CD4-positive, alpha-beta memory T cell (primary cell): ENCODE measurements around the gene POU5F1. TPM values are rescaled to one million over a fixed set of nuclear protein-coding genes. Genes with fewer than 3 reads are reported as not detected.

Experiments
- CTCF ChIA-PET: fragments of 350-600 bp; sonication (Branson Sonifier 250); formaldehyde crosslinking; loops from one replicate; lab custom pipeline; 2021; ENCODE audit warnings: inconsistent platforms; ENCODE audit not compliant: partially characterized antibody; lab: Charles Lee
- POLR2A ChIA-PET: fragments of 350-600 bp; sonication (Branson Sonifier 250); formaldehyde crosslinking; loops from one replicate; lab custom pipeline; 2021; ENCODE audit not compliant: partially characterized antibody; lab: Charles Lee
- DNase-seq, 5 donors: peaks; one replicate each; pipeline versions ENCODE4 v3.0.0 to v3.0.0-alpha.2; 2020 to 2022; ENCODE audit warnings: mixed read lengths in 1 of 5
- H3K27ac ChIP-seq: one replicate; pipeline ENCODE4 v1.7.0; 2013; ENCODE audit warnings: low read depth, low read length
- H3K27me3 ChIP-seq: 2 replicates; pipeline ENCODE4 v1.7.0; 2013; ENCODE audit warnings: mild to moderate bottlenecking, low read length, moderate library complexity; ENCODE audit not compliant: insufficient read depth
- H3K36me3 ChIP-seq: 2 replicates; pipeline ENCODE4 v1.7.0; 2013; ENCODE audit warnings: mild to moderate bottlenecking, low read length, moderate library complexity; ENCODE audit not compliant: insufficient read depth
- H3K4me1 ChIP-seq: 2 replicates; pipeline ENCODE4 v1.7.0; 2013; ENCODE audit warnings: mild to moderate bottlenecking, low read length, moderate library complexity; ENCODE audit not compliant: insufficient read depth
- H3K4me3 ChIP-seq, 2 donors: one replicate each; pipeline ENCODE4 v1.7.0; 2013; ENCODE audit warnings: low read length in 2 of 2, mild to moderate bottlenecking in 1 of 2
- H3K9me3 ChIP-seq, 2 donors: one replicate each; pipeline ENCODE4 v1.7.0; 2013; ENCODE audit warnings: low read length in 2 of 2, control low read depth in 1 of 2; ENCODE audit not compliant: control insufficient read depth in 1 of 2
- H3K27ac Mint-ChIP-seq, 7 donors: one replicate each; pipeline ENCODE4 v1.8.0; 2020 to 2021; ENCODE audit warnings: mixed read lengths in 7 of 7, mild to moderate bottlenecking in 6 of 7, inconsistent platforms in 3 of 7, moderate library complexity in 3 of 7
- H3K27me3 Mint-ChIP-seq, 2 donors: one replicate each; pipeline ENCODE4 v1.8.0; 2020 to 2021; ENCODE audit warnings: mixed read lengths in 2 of 2
- H3K36me3 Mint-ChIP-seq, 2 donors: one replicate each; pipeline ENCODE4 v1.8.0; 2020 to 2021; ENCODE audit warnings: mixed read lengths in 2 of 2, inconsistent platforms in 1 of 2, mild to moderate bottlenecking in 1 of 2
- H3K4me1 Mint-ChIP-seq, 4 donors: one replicate each; pipeline ENCODE4 v1.8.0; 2020 to 2021; ENCODE audit warnings: mixed read lengths in 4 of 4, mild to moderate bottlenecking in 1 of 4
- H3K4me3 Mint-ChIP-seq, 8 donors: one replicate each; pipeline ENCODE4 v1.8.0; 2020 to 2021; ENCODE audit warnings: mixed read lengths in 8 of 8, mild to moderate bottlenecking in 7 of 8, moderate library complexity in 6 of 8, inconsistent platforms in 3 of 8
- H3K9me3 Mint-ChIP-seq, 8 donors: one replicate each; pipeline ENCODE4 v1.8.0; 2020 to 2021; ENCODE audit warnings: mixed read lengths in 8 of 8, mild to moderate bottlenecking in 5 of 8, inconsistent platforms in 3 of 8, moderate library complexity in 1 of 8
- intact Hi-C: fragments of 100-400 bp; cut with micrococcal nuclease; formaldehyde crosslinking; loops from one replicate; pipeline ENCODE4 v1.15.1; 2023
- polyA plus RNA-seq, 2 donors: library from polyadenylated mRNA; unstranded; fragments of 300-500 nt; fragmentation: Illumina TruSeq; gene quantifications; one replicate each; pipeline ENCODE4 v1.2.3, GENCODE V29; 2021
- total RNA-seq, 2 experiments: library from RNA; stranded (reverse); gene quantifications; one replicate each; pipeline ENCODE4 v1.2.3, GENCODE V29; 2021

POU5F1 gene
- total and polyA plus RNA-seq, 4 experiments from 2014 or later, result not detected

GRCh38 chr6:31115941-31116560 lies 54.4 kb downstream of the POU5F1 start:
- POLR2A ChIA-PET, result interaction anchor here (1.8 to 2.1 kb wide), 2 partner anchors 23 to 201 kb away, joined by 4 to 11 read pairs; no protein-coding TSS in a partner anchor
- no peak for DNase-seq
- Mint-ChIP-seq H3K36me3 (no peaks in the 10 kb centered on the region), H3K9me3 (peaks cover 0 to 2% (median 0%) of the 10 kb centered on the region in 8 donors), H3K4me1 (peaks cover 2 to 8% (median 5%) of the 10 kb centered on the region in 4 donors), H3K27ac (no peak overlapping the region), H3K27me3 (peaks cover under 1 to 1% of the 10 kb centered on the region in 2 donors), H3K4me3 (no peak overlapping the region)
- CTCF ChIA-PET, result interaction anchor here (1.3 to 7.5 kb wide), 10 partner anchors 12 to 286 kb away, joined by 3 to 62 read pairs (median 12); no protein-coding TSS in a partner anchor
- Histone ChIP-seq H3K36me3 (no peaks in the 10 kb centered on the region), H3K4me3 (no peak overlapping the region), H3K9me3 (no peaks in the 10 kb centered on the region), H3K4me1 (peaks cover 5% of the 10 kb centered on the region), H3K27ac (no peak overlapping the region), H3K27me3 (no peaks in the 10 kb centered on the region)
- intact Hi-C loops, result loop anchor here (2.0 kb wide), 2 partner anchors 29 to 37 kb away; no protein-coding TSS in a partner anchor

GRCh38 chr6:31114970-31115849 lies 55.3 kb downstream of the POU5F1 start:
- DNase-seq, result peak in 1 of 5 donors; percentile 40
- Mint-ChIP-seq H3K36me3 (no peaks in the 10 kb centered on the region), H3K27ac (peak overlapping the region in 4 of 7 donors; percentile 12 to 80 (median 46)), H3K4me3 (peak overlapping the region in 2 of 8 donors; percentile 16 to 41), H3K4me1 (peaks cover 2 to 8% (median 5%) of the 10 kb centered on the region in 4 donors), H3K9me3 (peaks cover 0 to 2% (median 0%) of the 10 kb centered on the region in 8 donors), H3K27me3 (peaks cover 2 to 3% of the 10 kb centered on the region in 2 donors)
- Histone ChIP-seq H3K27me3 (no peaks in the 10 kb centered on the region), H3K4me3 (no peak overlapping the region), H3K27ac (no peak overlapping the region), H3K36me3 (no peaks in the 10 kb centered on the region), H3K4me1 (peaks cover 5% of the 10 kb centered on the region), H3K9me3 (no peaks in the 10 kb centered on the region)
- POLR2A ChIA-PET, result interaction anchor here (1.0 to 2.1 kb wide), 5 partner anchors 22 to 200 kb away, joined by 3 to 11 read pairs (median 5); no protein-coding TSS in a partner anchor
- CTCF ChIA-PET, result interaction anchor here (0.9 to 7.5 kb wide), 15 partner anchors 9 to 285 kb away, joined by 3 to 62 read pairs (median 6); partner anchors contain the start of gene VARS2
- intact Hi-C loops, result loop anchor here (2.0 kb wide), 2 partner anchors 28 to 36 kb away; no protein-coding TSS in a partner anchor

GRCh38 chr6:31114541-31114878 lies 56.0 kb downstream of the POU5F1 start, which contains the start of gene PSORS1C1:
TSS of gene PSORS1C1 (plus strand) at chr6:31114800. CDS start at chr6:31129633, 14,833 bp downstream.
- no peaks in the 10 kb centered on the region for H3K36me3 Mint-ChIP-seq
- peak within 1 kb of the TSS in 5 of 7 donors; percentile 9 to 87 (median 73) for H3K27ac Mint-ChIP-seq
- H3K4me1 Mint-ChIP-seq, result peaks cover 2 to 8% (median 5%) of the 10 kb centered on the region in 4 donors
- H3K36me3 ChIP-seq, result no peaks in the 10 kb centered on the region
- intact Hi-C loops, result loop anchor here (2.0 kb wide), 2 partner anchors 28 to 36 kb away; no protein-coding TSS in a partner anchor
- POLR2A ChIA-PET, result interaction anchor here (1.0 to 2.1 kb wide), 5 partner anchors 21 to 199 kb away, joined by 3 to 11 read pairs (median 5); no protein-coding TSS in a partner anchor
- peaks cover 8 to 10% of the 10 kb centered on the region in 2 donors for H3K27me3 Mint-ChIP-seq
- no peak within 1 kb of the TSS for H3K27ac ChIP-seq
- H3K9me3 ChIP-seq, result no peaks in the 10 kb centered on the region
- H3K9me3 Mint-ChIP-seq, result peaks cover 0 to 2% (median 0%) of the 10 kb centered on the region in 8 donors
- no peak within 1 kb of the TSS for H3K4me3 ChIP-seq
- DNase-seq, result no peak
- H3K27me3 ChIP-seq, result no peaks in the 10 kb centered on the region
- CTCF ChIA-PET, result interaction anchor here (0.9 to 7.5 kb wide), 12 partner anchors 9 to 200 kb away, joined by 3 to 62 read pairs (median 8); partner anchors contain the start of gene VARS2
- peak within 1 kb of the TSS in 2 of 8 donors; percentile 16 to 41 for H3K4me3 Mint-ChIP-seq
- peaks cover 5% of the 10 kb centered on the region for H3K4me1 ChIP-seq

Other genes with a start within 250 kb of the POU5F1 start
- under 1 TPM in 1 of 2 experiments, not detected in 1; 0.44 TPM for gene SFTA2, start 238.5 kb downstream of the POU5F1 start, total RNA-seq
- gene SFTA2, start 238.5 kb downstream of the POU5F1 start, polyA plus RNA-seq, result not detected
- not detected for gene MUCL3, start 229.7 kb downstream of the POU5F1 start, total RNA-seq
- not detected for gene MUCL3, start 229.7 kb downstream of the POU5F1 start, polyA plus RNA-seq
- gene MUC21, start 187.0 kb downstream of the POU5F1 start, total RNA-seq, result not detected
- not detected for gene MUC21, start 187.0 kb downstream of the POU5F1 start, polyA plus RNA-seq
- gene MUC22, start 160.2 kb downstream of the POU5F1 start, total RNA-seq, result not detected
- gene MUC22, start 160.2 kb downstream of the POU5F1 start, polyA plus RNA-seq, result not detected
- gene C6orf15, start 58.1 kb downstream of the POU5F1 start, total RNA-seq, result not detected
- gene C6orf15, start 58.1 kb downstream of the POU5F1 start, polyA plus RNA-seq, result not detected
- not detected for gene PSORS1C1, start 55.9 kb downstream of the POU5F1 start, total RNA-seq
- gene PSORS1C1, start 55.9 kb downstream of the POU5F1 start, polyA plus RNA-seq, result under 1 TPM in 1 of 2 donors, not detected in 1; 0.60 TPM
- not detected for gene CDSN, start 50.2 kb downstream of the POU5F1 start, total RNA-seq
- gene CDSN, start 50.2 kb downstream of the POU5F1 start, polyA plus RNA-seq, result not detected
- gene PSORS1C2, start 31.6 kb downstream of the POU5F1 start, total RNA-seq, result not detected
- gene PSORS1C2, start 31.6 kb downstream of the POU5F1 start, polyA plus RNA-seq, result not detected
- gene CCHCR1, start 12.9 kb downstream of the POU5F1 start, total RNA-seq, result 10 to 100 TPM; 29.8 to 30.5 TPM
- 1 to 10 TPM; 3.4 to 8.0 TPM for gene CCHCR1, start 12.9 kb downstream of the POU5F1 start, polyA plus RNA-seq
- gene TCF19, start 12.1 kb downstream of the POU5F1 start, total RNA-seq, result 1 to 10 TPM; 9.0 to 9.9 TPM
- gene TCF19, start 12.1 kb downstream of the POU5F1 start, polyA plus RNA-seq, result 1 to 10 TPM; 6.2 to 6.8 TPM
- gene HLA-C, start 101.4 kb upstream of the POU5F1 start, total RNA-seq, result 1,000 to 10,000 TPM; 1,481 to 1,487 TPM
- gene HLA-C, start 101.4 kb upstream of the POU5F1 start, polyA plus RNA-seq, result 1,000 to 10,000 TPM; 1,775 to 2,914 TPM
- gene HLA-B, start 186.5 kb upstream of the POU5F1 start, total RNA-seq, result 1,000 to 10,000 TPM; 5,565 to 5,762 TPM
- gene HLA-B, start 186.5 kb upstream of the POU5F1 start, polyA plus RNA-seq, result 1,000 to 10,000 TPM; 6,650 to 9,105 TPM
- gene MICA, start 232.9 kb upstream of the POU5F1 start, total RNA-seq, result 10 to 100 TPM; 18.5 to 21.2 TPM
- gene MICA, start 232.9 kb upstream of the POU5F1 start, polyA plus RNA-seq, result 1 to 10 TPM; 3.5 to 5.4 TPM